HG02885 (cell line): ENCODE data around the gene TNIP1.

ENCODE experiments used
- ATAC-seq: cut with Tn5 transposase; IDR thresholded peaks from one replicate; pipeline ENCODE4 v1.9.1; 2021; ENCODE audit warnings: mild to moderate bottlenecking; ENCODE audit not compliant: unreplicated experiment, poor library complexity

Gene TNIP1

DNA sequence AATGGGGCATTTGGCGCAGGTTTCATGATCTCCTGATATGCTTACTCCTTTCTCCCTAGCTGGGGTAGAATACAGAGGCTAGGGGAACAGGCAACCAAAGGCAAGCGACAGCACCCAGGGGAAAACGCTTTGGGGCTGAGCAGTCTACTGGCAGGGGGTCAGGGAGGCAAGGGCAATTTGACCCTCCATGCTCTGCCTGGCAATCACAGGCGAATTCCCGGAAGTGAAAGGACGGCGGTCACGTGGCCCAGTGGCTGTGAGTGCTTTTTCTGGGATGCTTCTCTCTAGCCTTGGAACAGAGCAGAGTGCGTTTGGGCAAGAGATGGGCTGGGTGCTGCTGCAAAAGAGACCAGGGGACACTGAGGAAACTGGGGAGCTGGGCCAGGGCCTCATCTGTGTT is 54.7 kb downstream of the TNIP1 start:
- ATAC-seq = no peak

DNA sequence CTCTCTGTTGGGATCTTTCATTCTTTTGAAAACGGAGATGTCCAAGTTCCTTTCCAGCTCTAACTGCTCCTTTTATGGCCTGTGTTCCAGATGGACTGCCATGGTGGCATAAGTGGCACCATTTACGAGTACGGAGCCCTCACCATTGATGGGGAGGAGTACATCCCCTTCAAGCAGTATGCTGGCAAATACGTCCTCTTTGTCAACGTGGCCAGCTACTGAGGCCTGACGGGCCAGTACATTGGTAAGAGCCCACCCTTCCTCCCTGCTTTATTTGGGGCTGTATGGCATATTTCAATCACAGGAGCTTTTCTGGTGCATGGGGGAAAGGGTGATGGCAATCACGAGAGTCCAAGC is 55.6 kb downstream of the TNIP1 start:
- ATAC-seq = no peak

DNA sequence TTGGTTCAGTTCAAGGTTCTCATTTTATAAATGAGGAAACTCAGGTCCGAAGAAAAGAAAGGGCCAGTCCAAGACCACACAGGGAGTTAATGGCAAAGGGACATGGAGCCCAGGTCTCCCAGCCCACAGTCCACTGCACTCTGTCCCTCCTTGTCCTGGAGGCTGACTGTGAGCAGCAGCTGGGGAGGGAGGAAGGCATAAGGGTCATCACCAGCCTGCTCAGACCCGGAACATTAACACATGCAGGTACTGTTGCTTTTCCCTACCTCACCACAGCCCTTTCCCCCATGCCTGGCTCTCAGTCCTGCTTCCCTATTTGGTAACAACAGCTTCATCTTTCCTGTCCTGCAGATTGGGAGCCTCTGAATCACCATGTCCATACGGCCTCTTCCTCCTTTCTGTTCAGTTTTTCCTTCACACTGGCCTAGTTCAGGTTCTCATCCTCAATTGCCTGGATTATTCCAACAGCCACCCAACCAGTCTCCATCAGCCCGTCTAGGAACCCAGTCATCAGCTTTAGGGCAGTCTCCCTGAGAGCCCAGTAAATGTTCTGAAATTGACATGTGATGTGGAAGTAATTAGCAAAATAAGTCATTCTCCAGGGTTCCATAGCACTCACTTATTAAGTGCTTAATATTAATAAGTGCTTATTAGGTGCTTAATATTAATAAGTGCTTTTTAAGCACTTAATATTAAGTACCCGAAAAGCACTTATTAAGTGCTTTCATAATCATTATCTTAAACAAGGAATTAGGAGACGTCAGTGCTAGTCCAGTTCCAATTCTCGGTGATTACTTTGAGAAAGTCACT is 56.2 kb downstream of the TNIP1 start:
- ATAC-seq = no peak

DNA sequence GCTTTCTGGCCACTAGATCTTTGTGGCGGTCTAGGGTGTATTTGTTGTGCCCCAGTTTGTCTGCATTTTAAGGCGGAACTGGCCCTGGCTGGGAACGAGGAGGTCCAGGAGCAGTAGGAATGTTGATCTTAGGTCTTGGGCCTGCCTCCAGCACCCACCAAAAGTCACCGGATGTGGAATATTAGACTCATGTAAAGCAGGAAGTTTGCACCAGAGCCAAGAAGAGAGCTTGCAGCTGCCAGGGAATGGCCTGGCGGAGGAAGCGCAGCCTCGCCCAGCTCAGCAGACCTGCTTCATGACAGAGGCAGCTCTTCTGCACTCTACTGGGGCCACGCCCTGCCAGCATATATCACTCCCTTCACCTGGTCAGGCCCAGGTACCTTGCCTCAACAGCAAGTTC is 57.2 kb downstream of the TNIP1 start:
- ATAC-seq = no peak

DNA sequence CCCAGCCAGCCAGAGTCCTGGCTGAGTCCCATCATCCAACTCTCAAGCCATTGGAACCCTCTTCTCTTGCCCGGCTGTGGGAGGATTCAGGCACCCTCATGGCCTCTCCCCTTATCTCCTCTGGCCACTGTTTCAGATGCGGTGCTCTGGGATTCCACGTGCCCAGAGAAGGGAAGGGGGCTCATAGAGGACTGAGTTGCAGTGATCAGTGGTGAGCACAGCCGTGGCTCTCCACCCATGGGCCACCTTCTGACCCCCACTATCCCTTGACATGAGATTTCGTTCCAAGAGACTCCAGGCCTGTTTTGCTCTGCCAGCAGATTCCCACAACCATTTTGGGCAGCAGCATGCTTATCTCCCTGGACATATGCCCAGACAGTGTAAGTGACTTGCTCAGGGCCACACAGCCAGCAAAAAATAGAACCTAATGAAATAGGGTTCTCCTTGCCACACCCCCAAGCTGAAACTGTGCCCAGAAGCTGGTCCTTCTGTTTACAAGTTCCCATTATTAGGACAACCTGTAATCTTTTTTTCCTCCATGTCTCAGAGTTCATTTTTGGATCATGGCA is 57.7 kb downstream of the TNIP1 start:
- no peak for ATAC-seq

DNA sequence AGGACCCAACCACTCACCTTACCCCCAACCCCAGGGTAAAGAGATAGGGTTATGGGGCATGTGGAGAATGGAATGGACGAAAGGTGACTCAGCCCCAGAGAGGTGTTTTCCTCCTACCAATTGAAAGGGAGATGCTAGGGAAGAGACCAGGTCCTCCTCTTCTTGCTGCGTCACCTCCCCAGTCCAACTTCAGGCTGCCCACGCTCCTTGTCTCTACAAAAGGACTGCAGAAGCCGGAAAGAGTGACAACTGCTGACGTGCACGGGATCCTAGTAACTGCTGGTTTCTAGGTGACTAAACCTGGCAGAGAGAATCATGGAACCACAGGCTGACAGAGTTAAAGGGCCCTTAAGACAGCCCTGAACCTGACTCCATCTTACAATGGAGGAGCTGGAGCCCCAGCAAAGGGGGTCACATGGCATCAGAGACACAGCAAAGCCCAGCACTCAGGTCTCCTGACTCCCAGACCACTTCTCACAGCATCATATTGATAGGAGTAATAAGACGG is 58.3 kb downstream of the TNIP1 start:
- no peak for ATAC-seq

DNA sequence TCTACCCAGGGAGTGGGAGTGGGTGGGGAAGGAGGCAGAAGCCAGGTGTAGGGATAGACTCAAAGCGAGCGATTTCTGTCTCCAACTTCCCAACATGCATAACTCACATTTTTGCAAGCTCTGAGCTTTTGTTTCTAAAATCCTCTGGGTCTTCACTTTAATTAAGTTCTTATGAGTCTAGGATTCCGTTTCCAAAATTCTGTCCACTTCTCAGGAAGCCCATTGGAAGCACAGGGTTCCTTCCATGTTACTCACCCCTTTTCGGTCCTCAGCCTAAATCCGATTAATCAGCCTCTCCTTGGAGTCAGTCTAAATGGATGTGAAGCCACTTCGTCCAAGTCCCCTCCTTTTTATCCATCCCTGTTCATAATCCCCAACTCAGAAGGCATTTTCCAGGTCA is 59.1 kb downstream of the TNIP1 start:
- ATAC-seq = no peak

DNA sequence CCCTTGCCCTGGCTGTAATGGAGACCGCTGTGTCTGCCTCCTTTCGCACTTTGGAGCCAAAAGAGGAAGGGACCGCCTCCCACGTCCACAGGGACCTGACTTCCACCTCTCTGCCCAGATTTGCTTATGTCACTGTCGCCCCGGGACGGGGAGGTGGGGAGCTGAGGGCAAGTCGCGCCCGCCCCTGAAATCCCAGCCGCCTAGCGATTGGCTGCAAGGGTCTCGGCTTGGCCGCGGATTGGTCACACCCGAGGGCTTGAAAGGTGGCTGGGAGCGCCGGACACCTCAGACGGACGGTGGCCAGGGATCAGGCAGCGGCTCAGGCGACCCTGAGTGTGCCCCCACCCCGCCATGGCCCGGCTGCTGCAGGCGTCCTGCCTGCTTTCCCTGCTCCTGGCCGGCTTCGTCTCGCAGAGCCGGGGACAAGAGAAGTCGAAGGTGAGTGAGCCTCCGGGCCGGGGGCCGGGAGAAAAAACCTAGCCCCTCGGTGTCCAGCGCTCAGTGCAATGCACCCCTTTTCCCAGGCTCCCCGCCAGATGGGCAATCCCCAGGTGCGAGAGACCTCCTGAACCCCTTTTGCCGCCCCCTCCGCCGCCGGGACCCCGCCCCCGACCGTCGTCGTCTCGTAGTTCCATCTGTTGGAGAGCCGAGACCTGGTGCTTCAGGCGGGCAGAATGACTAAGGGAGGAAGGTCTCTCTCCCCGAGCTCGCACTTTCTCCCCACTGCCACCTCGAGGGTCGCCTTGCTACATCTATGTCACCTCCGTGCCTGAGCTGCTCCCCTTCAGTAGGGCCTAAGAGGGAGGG is 60.3 kb downstream of the TNIP1 start, which contains the start of gene GPX3:
Gene GPX3 (plus strand): TSS at position 288 of the 807 bp plus-strand sequence. CDS start 64 bp downstream, at position 352.
- ATAC-seq = peak; percentile 66

DNA sequence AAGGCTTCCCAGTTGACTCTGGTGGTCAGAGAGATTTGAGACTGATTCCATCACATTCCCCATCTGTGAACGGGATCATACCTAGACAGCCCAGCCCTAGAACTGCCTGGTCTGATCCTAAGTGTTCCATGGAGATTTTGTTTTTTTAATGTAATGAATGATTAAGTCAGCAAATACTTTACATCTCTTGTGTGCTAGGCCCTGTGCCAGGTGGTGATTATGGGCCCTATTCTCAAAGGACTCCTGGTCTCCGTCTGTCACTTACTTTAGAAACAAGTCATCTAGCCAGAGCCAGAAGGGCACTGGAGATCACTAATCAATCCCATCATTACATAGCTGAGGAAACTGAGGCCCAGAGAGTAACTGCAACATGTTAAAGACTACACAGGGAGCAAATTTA is 61.5 kb downstream of the TNIP1 start:
- ATAC-seq = no peak

DNA sequence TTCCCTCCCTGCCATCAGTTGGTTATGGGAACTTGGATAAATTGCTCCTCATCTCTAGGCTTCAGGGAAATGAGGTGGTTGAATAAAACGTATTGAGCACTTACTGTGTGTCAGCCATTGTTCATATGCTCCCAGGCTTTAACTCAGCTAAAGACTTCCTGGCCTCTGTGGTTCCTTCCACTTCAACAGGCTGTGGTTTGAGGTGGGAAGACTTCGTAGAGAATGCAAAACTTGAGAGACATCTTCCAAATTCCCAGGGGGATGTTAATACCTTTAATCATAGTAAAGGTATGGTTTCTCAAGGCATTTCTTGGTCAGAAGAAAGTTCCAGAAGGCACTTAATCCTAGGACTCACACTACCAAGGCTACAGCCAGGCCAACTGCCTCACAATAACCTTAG is 62.0 kb downstream of the TNIP1 start:
- no peak for ATAC-seq

DNA sequence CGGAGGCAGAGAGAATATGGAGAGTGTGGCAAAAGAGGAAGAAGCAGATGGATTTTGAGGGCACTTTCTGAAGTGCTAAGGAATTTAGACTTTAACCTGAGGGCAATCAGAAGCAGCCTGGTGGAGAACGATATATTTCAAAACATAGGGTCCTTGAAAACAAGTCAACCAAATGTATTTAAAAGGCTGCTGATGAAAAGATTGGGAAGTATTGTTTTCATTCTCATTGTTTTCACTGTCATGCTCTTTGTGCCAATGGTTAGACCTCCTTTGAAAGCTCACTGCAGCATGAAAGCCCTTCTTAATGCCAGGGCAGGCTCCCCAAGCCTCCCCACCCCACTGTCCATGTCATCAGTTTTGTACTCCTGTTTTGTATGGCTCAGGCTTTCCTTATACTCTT is 62.9 kb downstream of the TNIP1 start:
- ATAC-seq = no peak

DNA sequence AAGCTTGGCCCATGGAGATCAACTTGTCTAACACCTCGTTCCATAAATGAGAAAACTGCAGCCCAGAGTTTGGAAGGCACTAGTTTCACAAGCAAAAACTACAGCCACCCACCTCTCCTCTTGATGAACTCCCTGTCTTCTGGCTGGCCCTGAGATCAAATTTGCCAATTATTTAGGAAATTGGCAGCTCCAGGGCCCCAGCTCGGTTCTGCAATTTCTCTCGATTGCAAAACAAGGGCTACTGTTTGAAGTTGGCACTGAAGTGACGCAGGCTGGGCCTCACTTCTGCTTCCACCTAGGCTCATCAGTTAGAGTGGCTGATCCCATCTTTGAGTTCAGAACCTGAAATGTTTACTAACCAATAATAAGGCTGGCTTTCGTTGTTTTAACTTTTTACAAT is 64.1 kb downstream of the TNIP1 start:
- ATAC-seq = no peak

DNA sequence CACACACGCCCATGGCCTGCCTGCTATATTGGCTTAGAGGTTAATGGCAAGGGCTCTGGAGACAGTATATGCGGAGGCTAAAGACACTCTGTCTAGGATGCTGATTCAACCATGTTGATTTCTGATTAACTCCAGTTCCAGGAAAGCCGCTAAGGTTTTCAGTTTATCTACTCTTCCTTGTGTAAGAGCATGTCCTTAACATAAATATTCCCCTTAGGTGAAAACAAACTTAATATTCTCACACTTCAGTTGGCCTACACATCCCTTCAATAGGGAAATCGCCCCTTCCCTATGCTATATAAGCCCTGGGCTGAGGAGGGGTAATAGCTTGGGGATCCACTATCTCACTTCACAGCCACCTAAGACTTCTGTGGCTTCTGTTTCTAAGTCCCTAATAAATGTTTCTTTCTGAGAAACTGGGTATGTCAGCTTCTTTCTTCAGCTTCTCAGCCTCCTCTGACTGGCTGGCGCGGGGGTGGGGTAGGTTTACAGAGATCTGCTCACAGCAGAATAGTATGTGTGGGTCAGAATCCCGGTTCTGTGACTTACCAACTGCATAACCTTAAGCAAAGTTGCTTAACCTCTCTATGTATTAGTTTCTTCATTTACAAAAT is 64.8 kb downstream of the TNIP1 start:
- ATAC-seq = no peak

DNA sequence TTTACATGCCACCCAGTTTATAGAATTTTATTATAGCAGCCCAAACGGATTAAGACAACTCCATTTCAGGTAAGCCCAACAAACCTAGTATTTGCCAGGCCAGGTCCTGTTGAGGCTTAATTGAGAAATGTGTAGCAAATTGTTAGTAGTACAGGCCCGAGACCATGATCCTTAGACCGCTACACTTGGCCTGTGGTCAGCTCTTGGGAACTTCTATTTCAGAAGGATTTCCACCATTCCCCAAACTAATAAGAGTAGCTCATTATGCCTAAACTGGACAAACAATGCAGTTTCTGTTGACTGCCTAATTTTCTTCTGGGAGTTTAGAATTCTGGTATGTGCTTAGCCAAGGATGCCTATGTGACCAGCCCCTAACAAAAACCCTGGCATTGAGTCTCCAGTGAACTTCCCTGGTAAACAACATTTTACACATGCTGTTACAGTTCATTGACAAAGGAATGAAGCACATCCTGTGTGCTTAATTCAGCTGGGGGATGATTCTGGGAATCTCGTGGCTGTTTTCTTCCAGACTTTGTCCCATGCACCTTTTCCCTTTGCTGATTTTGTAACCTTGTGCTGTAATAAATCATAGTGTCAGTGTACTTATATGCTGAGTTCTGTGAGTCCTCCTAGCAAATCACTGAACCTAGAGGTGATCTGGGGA is 66.0 kb downstream of the TNIP1 start:
- ATAC-seq = no peak

DNA sequence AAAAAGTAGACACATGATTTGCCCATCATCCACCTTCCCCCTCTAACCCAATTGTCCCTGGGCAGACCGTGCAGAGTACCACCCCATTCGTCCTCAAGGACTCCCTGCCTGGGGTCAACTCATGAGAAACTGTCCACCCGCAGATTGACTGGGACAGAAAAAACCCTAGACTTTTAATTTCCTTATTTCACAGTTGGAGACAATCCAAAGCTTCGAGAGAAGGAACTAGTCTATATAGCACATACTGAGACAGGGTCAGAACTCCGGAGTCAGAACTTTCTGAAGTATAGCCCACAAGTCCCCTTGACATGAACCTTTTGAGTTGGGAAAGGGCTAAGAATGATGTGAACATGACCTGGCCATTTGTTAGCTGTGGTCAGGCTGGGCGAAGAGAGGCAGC is 68.0 kb downstream of the TNIP1 start:
- no peak for ATAC-seq

DNA sequence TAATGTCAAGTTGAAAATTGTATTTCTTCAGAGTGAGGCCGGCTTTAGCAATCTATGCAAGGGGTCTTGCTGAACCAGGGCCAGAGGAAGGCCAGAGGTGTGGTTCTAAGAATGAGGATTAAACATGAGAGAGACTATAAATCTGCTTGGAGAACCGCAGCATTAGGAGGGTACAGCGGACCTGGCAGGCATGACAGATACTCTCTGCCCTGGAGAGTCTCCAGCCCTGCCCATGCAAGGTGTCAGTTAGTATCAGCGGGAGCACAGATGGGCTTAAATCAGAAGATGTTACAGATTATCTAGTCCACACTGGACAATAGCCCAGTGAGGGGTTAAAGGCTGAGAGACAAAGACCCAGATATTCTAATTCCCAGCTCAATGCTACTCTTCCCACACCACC is 71.9 kb downstream of the TNIP1 start:
- ATAC-seq = no peak

DNA sequence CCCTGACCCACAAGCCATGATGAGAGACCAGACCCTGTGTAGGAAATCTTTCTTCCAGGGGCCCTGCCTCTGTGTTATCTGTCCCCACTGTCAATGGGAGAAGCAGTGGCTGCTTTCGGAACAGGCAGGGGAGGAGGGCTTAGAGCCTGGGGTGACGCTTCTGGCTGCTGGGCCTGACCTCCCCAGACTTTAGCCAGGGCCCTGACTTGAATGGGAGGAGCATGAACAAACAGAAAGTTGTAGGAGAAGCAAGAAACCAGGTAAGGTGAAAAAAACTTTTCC is 72.7 kb downstream of the TNIP1 start:
- ATAC-seq = no peak

DNA sequence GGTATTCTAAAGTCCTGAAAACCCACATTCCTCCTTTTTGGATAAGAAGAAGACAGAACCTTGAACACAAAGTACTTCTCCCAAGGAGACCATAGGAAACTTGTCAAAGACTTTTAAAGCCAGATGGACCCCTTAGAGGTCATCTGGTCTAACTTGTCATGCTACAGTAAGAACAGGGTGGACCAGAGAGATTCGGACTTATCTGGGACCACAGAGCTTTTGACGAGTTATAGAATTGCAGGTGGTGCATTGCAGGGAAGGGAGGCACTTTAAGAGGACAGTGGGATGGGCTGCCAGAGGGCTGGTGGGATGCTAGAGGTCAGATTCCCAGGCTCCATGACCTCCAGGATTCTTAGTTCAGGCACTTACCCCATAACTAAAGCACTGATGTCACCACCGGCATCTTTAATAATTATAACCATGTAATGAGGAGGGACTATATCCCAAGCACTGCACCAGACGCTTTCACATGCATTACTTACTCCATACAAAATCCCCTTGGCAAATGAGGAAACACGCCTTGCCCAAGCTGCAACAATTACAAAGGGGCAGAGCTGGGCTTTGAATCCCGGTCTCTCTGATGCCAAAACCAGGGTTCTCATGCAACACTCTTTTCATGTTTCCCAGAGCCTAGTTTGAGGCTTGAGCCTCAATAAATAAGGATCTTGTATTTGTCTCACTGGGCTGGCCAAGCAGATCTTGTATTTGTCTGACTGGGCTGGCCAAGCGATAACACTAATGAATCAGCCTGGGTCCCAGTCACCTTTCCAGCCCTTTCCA is 73.2 kb downstream of the TNIP1 start:
- no peak for ATAC-seq

DNA sequence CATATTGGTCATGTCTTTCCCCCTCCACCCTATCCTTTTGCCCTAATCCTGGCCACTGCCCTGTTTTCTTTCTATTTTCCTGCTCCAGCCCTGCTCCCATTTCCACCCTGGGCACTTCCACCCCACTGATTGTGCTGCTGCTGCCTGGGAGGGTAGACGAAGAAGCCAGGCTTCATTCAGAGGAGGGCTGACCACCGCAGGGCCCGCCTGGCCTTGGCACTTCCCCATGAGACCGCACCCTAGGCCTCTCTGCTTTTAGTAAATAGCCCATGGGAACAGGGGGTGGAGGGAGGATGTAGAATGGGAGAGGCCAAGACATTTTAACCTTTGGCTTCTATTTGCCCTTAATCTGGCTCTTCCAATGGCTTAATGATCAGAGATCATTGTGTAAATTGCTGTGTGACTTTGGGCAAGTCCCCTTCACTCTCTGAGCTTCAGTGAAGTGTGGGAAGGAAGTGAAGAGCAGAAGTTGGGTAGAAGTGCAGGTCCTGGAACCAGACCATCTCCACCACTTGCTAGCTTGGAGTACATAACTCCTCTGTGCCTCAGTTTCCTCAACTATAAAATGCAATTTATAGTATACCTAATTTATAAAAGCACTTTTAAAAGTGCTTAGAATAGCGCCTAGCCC is 74.0 kb downstream of the TNIP1 start:
- ATAC-seq = no peak
